HG03280 (cell line): ENCODE measurements around the gene MAP3K5.

ENCODE experiments used
- ATAC-seq: cut with Tn5 transposase; IDR thresholded peaks from one replicate; pipeline ENCODE4 v1.9.1; 2021; ENCODE audit warnings: mild to moderate bottlenecking, moderate library complexity; ENCODE audit not compliant: unreplicated experiment

MAP3K5 gene

DNA sequence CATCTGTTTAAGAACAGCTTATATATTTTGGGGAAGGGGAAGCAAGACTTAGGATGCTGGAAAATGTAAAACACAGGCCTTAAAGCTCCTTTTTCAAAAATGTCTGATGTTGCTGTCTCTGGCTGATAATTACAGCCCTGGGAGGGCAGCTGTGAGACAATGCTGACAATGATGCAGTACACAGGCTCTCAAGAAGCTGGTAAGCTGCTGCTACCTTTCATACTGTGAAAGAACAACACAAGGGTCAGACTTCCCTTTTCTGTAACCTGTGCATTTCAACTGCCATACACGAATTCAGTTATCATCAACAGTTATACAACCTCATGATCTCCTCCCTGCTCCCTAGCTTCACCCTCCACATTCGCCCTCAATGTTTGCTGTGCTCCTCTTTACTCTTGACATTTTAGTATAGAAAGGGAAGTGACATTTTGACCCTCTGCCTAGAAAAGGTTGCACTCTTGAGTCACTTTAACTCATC is 267.3 kb downstream of the MAP3K5 start:
- ATAC-seq: no peak

DNA sequence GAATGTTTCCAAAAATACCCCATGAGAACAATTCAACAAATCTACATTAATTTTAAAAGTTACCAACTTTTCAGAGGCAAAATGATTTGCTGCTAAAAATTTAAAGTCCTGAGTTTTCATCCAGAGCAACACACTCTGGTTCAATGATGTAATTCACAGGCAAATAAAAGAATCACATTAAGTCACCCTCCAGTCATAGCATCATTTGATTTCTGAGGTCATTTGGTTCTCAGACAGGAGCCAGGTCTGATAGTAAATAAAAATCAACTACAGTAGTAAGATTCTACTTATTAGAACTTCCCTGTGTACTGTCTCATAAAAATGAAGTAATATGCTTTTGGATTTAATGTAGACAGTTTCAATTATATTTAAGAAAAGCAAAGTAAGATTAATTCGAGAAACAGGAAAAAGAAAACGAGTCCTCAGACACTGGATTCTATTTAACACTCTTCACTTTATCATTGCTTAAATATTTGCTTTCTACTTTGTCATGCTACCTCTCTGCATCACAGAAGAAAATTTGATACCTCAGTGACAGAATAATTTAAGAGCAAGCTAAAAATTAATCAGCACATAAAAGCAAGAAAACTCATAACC is 267.8 kb downstream of the MAP3K5 start:
- no peak for ATAC-seq

DNA sequence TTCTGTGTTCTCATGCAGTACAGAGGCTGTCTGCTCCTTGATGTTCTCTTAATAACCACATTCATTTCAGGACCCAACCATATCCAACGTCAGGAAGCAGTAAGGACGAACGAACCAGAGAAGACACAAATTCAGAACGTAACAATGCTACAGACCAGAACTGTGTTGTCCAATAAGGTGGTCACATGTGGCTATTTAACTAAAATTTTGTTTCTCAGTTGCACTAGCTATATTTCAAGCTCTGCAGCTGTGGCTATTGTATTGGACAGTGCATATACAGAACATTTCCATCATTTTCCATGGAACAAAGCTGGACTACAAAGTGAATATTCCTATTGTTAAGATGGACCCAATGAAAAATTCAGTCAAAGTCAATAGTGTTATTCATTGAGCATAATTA is 269.1 kb downstream of the MAP3K5 start:
- no peak for ATAC-seq

DNA sequence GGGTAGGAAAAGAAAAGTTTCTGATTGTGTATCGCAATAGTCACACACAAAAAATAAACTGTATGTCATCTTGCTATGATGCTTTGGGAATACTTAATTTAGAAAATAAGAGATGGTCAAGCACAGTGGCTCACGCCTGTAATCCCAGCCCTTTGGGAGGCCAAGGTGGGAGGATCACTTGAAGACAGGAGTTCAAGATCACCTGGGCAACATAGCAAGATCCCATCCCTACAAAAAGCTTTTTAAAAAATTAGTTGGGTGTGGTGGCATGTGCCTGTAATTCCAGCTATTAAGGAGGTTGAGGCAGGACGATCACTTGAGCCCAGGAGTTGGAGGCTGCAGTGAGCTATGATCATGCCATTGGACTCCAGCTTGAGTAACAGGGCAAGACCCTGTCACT is 269.6 kb downstream of the MAP3K5 start:
- no peak for ATAC-seq

DNA sequence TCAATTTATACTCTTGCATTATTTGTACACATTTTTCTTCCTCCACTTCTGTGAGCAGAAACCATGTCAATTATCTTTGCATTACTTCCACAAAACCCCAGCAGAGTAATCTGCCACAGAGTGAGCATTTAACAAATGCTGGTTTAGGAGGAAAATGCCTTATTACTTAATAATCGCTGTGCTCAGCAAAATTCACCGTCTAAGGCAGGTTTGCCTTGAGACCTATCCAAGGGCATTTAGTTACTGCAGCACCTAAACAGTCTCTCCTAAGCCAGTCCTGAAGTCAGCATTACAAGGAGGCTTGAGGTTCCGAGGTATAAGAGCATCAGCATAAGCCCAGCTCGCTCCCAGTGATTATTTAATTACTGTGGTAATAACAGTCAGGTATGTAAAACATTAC is 270.4 kb downstream of the MAP3K5 start:
- ATAC-seq: no peak

DNA sequence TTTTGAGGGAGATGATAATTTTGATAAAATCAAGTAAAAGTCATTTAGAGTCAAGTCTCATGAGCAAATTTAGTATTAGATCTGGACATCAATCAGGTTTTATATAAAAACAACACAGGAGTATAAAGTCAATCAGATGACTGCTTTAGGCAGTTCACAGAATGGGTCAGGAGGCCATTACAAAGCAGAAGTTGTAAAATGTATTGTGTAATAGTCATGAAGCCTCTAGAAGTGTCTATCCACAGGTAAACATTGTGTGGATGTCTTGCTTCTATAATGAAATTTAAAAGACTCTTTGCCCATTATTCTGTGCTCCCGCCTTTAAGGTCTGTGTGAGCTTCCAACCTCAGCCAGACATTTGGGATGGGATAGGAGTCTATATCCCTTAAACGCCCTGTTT is 270.9 kb downstream of the MAP3K5 start:
- ATAC-seq: no peak

DNA sequence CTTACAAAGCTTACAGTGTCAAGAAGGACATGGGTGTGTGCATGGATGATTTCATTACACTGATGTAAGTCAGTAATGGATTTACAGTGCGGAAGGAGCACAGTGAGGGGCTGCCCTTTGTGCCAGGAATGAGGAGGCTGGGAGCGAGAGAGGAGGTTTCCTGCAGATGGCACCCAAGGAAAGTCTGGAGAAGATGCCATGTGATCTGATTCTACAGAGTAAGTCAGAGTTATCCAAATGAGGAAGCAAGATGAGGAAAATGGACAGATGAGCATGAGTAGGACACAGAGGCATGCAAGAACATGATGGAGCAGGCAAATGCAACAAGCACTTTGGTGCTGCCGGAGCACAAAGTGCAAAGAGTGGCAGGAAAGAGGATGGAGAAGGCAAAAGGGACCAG is 271.8 kb downstream of the MAP3K5 start:
- no peak for ATAC-seq

DNA sequence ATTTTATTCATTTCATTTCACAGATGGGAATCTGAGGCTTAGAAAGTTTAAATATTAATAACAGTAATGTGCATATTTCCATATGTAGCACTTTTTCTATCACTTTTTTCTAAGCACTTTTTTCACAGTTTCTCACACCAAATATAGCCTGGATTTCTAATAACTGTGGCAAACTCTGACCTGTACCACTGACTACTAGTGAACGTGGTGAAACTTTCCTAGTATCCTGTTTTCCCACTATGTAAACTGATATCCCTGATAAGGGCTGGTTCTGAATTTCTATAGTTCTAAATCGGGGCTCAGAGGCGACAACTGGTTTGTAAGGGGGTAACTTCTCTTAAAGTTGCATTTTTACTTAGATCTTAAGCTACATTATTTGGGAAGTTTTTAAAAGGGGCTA is 274.7 kb downstream of the MAP3K5 start:
- ATAC-seq: no peak

DNA sequence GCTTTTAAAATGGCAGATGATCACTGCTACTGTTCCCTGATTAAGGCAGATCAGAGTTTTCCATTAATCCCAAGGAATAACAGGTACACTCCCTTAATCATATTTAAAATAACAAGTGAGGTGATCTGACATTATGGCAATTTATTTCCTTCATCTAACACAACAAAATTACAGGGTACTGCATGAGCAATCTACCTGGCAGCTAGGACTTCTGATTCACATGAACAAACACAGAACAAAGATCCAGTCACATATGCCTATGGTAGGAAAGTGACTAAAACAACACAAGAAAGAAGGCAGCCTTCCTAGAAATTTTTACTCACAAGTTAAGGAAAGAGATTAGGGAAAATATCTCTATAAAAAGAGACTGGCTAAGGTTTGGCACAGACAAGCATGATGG is 275.3 kb downstream of the MAP3K5 start:
- no peak for ATAC-seq

DNA sequence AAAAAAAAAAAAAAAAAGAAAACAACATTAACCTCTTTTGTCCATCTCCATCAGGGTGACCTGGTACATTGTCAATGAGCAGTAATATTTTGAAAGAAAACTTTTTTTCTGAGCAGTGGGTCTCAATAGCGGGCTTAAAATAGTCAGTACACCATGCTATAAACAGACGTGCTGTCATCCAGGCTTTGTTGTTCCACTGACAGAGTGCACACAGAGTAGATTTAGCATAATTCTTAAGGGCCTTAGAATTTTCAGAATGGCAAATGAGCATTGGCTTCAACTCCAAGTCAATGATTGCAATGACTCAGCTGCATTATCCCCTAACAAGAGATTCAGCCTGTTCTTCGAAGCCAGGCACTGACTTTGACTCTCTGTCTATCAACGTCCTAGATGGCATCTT is 277.7 kb downstream of the MAP3K5 start:
- no peak for ATAC-seq

DNA sequence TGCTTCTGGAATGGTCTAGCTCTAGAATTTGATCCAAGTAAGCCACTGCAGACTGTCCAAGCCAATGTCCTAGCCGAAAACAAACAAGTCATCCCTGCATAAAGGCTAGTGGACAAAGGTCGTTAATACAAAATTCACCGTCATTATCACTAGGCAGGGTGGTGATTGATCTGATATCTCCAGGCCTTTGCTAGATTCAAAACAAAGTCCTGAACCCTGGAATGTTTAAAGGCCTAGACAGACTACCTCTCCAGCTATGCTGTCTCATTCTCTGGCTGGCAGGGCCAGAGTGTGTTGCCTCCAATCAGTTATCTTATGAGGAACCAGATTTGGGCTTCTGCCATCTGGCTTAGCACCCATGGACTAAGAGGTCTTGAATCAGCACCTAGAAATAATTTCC is 280.4 kb downstream of the MAP3K5 start:
- no peak for ATAC-seq

DNA sequence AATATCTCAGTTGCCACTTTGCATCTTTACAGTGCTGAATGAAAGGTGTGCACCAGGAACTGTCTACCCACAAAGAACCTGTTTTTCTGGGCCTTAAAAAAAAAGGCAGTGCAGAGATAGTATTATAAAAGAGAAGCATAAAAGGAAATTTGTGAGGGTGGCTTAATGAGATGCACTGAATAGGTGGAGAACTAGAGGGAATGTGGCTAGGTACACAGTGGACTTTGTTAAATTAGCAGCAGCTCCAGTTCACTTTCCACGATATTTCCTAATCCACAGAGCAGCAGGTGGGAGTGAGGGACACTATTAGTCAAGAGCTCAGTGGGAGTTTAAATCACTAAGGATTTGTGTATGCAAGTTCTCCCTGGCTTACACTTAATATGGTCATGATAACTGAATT is 280.9 kb downstream of the MAP3K5 start:
- no peak for ATAC-seq

DNA sequence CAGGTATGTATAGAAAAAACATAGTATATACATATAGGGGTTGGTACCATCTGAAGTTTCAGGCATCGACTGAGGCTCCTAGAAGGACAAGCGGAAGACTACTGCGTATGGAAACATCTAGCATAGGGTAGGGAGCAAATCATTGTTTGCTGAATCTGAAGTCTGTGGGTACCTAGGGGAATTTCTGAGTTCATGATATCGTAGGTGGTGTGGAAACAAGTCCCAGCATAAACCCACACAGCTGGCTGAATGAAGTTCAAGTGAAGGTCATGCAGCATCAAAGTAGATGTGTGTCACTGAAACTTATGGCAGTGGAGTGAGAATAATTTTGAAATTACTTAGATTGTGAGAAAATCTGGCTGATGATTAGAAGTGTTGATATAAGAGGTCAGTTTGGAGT is 281.5 kb downstream of the MAP3K5 start:
- ATAC-seq: no peak

DNA sequence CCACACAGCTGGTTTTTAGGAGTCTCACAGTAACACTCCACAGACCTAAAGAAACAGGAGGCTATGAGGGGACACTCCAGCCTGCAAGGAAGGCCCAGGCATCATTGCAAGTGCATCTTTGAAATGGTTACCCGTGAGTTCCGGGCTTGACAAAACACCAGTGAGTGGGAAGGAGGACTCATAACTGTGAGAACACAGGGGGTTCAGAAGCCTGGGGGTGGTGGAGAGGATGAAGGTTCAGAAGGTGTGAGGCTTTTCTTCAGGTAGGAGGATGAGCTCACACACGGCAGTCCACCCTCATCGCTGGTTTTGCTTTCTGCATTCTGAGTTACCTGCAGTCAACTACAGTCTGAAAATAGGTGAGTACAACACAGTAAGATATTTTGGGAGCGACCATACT is 282.0 kb downstream of the MAP3K5 start:
- no peak for ATAC-seq

DNA sequence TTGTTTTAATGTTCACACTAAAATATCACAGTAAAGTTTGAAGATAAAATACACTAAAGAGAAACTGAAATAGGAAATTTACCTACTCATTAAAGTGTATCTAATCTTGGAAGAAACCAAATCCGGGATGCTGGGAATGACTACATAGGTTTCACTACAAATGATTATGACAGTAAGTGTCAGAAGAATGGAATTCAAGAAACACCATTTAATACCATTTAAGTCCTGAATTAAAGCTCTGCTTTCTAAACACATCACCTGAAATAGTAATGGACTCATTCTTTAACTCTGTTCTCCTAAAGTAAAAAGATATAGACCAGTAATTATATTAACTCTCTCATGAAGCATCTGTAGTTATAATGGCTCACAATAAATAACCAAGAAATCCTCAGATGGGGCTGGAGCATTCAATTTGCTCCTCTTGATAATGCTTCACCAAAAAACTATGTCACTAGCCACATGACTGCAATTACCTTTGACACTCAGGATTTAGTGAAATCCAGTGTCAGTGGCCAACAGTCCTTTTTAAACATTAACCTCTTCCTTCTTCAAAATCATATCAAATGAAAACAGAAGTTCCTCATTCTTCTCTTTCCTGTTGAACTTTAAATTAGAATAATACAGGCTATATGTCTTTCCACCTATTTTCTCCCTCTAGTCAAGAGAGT is 283.4 kb downstream of the MAP3K5 start:
- ATAC-seq: no peak
